A549 (cell line): ENCODE data around the gene SLC12A8. TPM values are rescaled to one million over a fixed set of nuclear protein-coding genes. Genes with fewer than 3 reads are reported as not detected.

Source experiments
- ATAC-seq, 2 experiments: fragments of 200-7000 bp in 1 of 2; fragments of >200 bp in 1 of 2; cut with Nextera tagmentation in 1 of 2; cut with Tn5 transposase in 1 of 2; 3 replicates each; pipeline versions ENCODE4 v1.8.0 to v1.9.1; 2018 to 2020; ENCODE audit warnings: mild to moderate bottlenecking in 1 of 2, moderate library complexity in 1 of 2
- CTCF ChIA-PET: fragments of 300-600 bp; sonication (Branson Sonifier 250); formaldehyde crosslinking; extraction: SDS; loops from one replicate; lab custom pipeline; 2021; ENCODE audit warnings: antibody characterized with exemption, inconsistent platforms; lab: Yijun Ruan, JAX
- POLR2A ChIA-PET: fragments of 350-600 bp; formaldehyde crosslinking; extraction: SDS; loops from one replicate; lab custom pipeline; 2021; ENCODE audit warnings: antibody characterized with exemption, inconsistent platforms; lab: Yijun Ruan, JAX
- DNase-seq, 2 experiments: peaks; one replicate each; pipeline versions ENCODE4 v3.0.0 to v3.0.0-alpha.2; 2011 to 2016; ENCODE audit warnings: low read depth in 1 of 2, low spot score in 1 of 2
- FAIRE-seq: peaks from 2 replicates; lab custom pipeline; 2011; peaks lifted over from hg19 to GRCh38; lab: Jason Lieb, UNC
- H3K27ac ChIP-seq, 2 experiments: fragments of >200 bp; sonication (Bioruptor Twin); formaldehyde crosslinking; 3 replicates each; pipeline ENCODE4 v1.5.1; 2016 to 2017
- H3K4me1 ChIP-seq: fragments of >200 bp; sonication (Bioruptor Twin); formaldehyde crosslinking; 3 replicates; pipeline ENCODE4 v1.6.1; 2016
- H3K4me2 ChIP-seq: fragments of >200 bp; sonication (Bioruptor Twin); formaldehyde crosslinking; 3 replicates; pipeline ENCODE4 v1.6.1; 2016
- H3K4me3 ChIP-seq: fragments of >200 bp; sonication (Bioruptor Twin); formaldehyde crosslinking; 3 replicates; pipeline ENCODE4 v1.5.1; 2016
- H3K9me3 ChIP-seq: fragments of >200 bp; sonication (Bioruptor Twin); formaldehyde crosslinking; 3 replicates; pipeline ENCODE4 v1.6.1; 2016
- ATOH8 ChIP-seq: fragments of 250-450 bp; sonication (Bioruptor Pico); IDR thresholded peaks from 2 replicates; pipeline ENCODE4 v1.5.0; 2020; ENCODE audit warnings: low read depth, mild to moderate bottlenecking, moderate library complexity
- CBX8 ChIP-seq: fragments of 200-600 bp; sonication (generic); IDR thresholded peaks from 2 replicates; pipeline ENCODE4 v1.6.1; 2016
- CEBPB ChIP-seq, 2 experiments: fragments of >200 bp in 1 of 2; sonication (Bioruptor Twin) in 1 of 2; formaldehyde crosslinking in 1 of 2; IDR thresholded peaks; 2 replicates each; pipeline ENCODE4 v1.6.1; 2012 to 2016
- CHD4 ChIP-seq: fragments of 200-600 bp; sonication (generic); IDR thresholded peaks from 2 replicates; pipeline ENCODE4 v1.6.1; 2016; ENCODE audit warnings: antibody characterized with exemption, mild to moderate bottlenecking, borderline replicate concordance
- EHF ChIP-seq: fragments of 250-450 bp; sonication (Bioruptor Pico); IDR thresholded peaks from 2 replicates; pipeline ENCODE4 v1.5.0; 2020; ENCODE audit warnings: mild to moderate bottlenecking
- FOSB ChIP-seq: fragments of 250-450 bp; sonication (Bioruptor Pico); IDR thresholded peaks from 2 replicates; pipeline ENCODE4 v1.5.0; 2020; ENCODE audit warnings: mild to moderate bottlenecking, moderate library complexity
- FOXS1 ChIP-seq: fragments of 250-450 bp; sonication (Bioruptor Pico); IDR thresholded peaks from 2 replicates; pipeline ENCODE4 v1.5.0; 2020; ENCODE audit warnings: mild to moderate bottlenecking, moderate library complexity
- GATA3 ChIP-seq: IDR thresholded peaks from 2 replicates; pipeline ENCODE4 v1.6.1; 2012; ENCODE audit warnings: borderline replicate concordance
- HOXB13 ChIP-seq: fragments of 250-450 bp; sonication (Bioruptor Pico); IDR thresholded peaks from 2 replicates; pipeline ENCODE4 v1.5.0; 2020; ENCODE audit warnings: low read depth, mild to moderate bottlenecking, moderate library complexity
- HOXB5 ChIP-seq: fragments of 250-450 bp; sonication (Bioruptor Pico); IDR thresholded peaks from 2 replicates; pipeline ENCODE4 v1.5.0; 2020; ENCODE audit warnings: mild to moderate bottlenecking, moderate library complexity
- MAZ ChIP-seq: fragments of 150-350 bp; IDR thresholded peaks from 2 replicates; pipeline ENCODE4 v1.6.1; 2014; ENCODE audit warnings: antibody characterized with exemption, low read depth, low read length, borderline replicate concordance
- NR3C1 ChIP-seq: fragments of >200 bp; sonication (Bioruptor Twin); formaldehyde crosslinking; IDR thresholded peaks from 3 replicates; pipeline ENCODE4 v1.6.1; 2017
- PHF8 ChIP-seq: fragments of 200-600 bp; sonication (generic); IDR thresholded peaks from 2 replicates; pipeline ENCODE4 v1.6.1; 2016; ENCODE audit warnings: low read depth, mild to moderate bottlenecking, antibody characterized with exemption, moderate library complexity, borderline replicate concordance
- POLR2AphosphoS2 ChIP-seq: conservative IDR thresholded peaks from 2 replicates; pipeline ENCODE4 v1.6.1; 2012; ENCODE audit warnings: low read length, improper control_type of control experiment, inconsistent platforms
- RAD21 ChIP-seq, 2 experiments: fragments of >200 bp in 1 of 2; sonication (Bioruptor Twin) in 1 of 2; formaldehyde crosslinking in 1 of 2; IDR thresholded peaks in 1 of 2; conservative IDR thresholded peaks in 1 of 2; 2 replicates in 1 of 2; 3 replicates in 1 of 2; pipeline ENCODE4 v1.6.1; 2012 to 2018; ENCODE audit warnings: inconsistent platforms in 1 of 2
- RNF2 ChIP-seq: fragments of 200-600 bp; sonication (generic); IDR thresholded peaks from 2 replicates; pipeline ENCODE4 v1.6.1; 2016; ENCODE audit warnings: low read depth, mild to moderate bottlenecking, antibody characterized with exemption, moderate library complexity, borderline replicate concordance
- TP53 ChIP-seq: fragments of 250-450 bp; sonication (Bioruptor Pico); IDR thresholded peaks from 2 replicates; pipeline ENCODE4 v1.5.0; 2021; ENCODE audit warnings: mild to moderate bottlenecking, moderate library complexity
- ZNF302 ChIP-seq: fragments of 250-450 bp; sonication (Bioruptor Pico); IDR thresholded peaks from 2 replicates; pipeline ENCODE4 v1.9.0; 2021; ENCODE audit warnings: inconsistent platforms, mild to moderate bottlenecking, moderate library complexity
- WGBS: methylation state at CpG from one replicate; pipeline ENCODE4 v1.1.6; 2017; ENCODE audit errors: missing lambda C conversion rate; 5-methylcytosine and 5-hydroxymethylcytosine counted together
- polyA plus RNA-seq, 4 experiments: library from polyadenylated mRNA; depleted of rRNA in 3 of 4; stranded (reverse); fragments of >200 nt; fragmentation: RNase III in 1 of 4; extraction: RNeasy Plus Mini Kit Qiagen cat#74134 plus additional on column Dnase treatment in 1 of 4; gene quantifications; 2 replicates in 3 of 4; 3 replicates in 1 of 4; pipeline ENCODE4 v1.2.3, GENCODE V29; 2011 to 2017
- TF ChIP-seq, protein P1 (sequence below): fragments of 450-650 bp; IDR thresholded peaks from 2 replicates; pipeline ENCODE4 v1.6.1; 2014; ENCODE audit warnings: antibody characterized with exemption
- TF ChIP-seq, protein P2 (sequence below): fragments of 250-450 bp; sonication (Bioruptor Pico); IDR thresholded peaks from 2 replicates; pipeline ENCODE4 v1.5.0; 2021; ENCODE audit warnings: mild to moderate bottlenecking, moderate library complexity, borderline replicate concordance

The SLC12A8 gene
- polyA plus RNA-seq, 2 of the 4 experiments (the other 2 are of a cell fraction) = 1.1 to 4.2 TPM

GRCh38 chr3:125148016-125148812 lies 64.3 kb downstream of the SLC12A8 start:
- FAIRE-seq (no peak), DNase-seq (no peak), ATAC-seq (no peak)
- ChIA-PET CTCF (no interaction called here), POLR2A (no interaction called here)
- Histone ChIP-seq H3K4me3 (no peak overlapping the region), H3K4me2 (no peak overlapping the region), H3K27ac (no peak overlapping the region), H3K4me1 (no peaks in the 10 kb centered on the region), H3K9me3 (no peaks in the 10 kb centered on the region)
- WGBS = 79% methylated on average over 7 of the region's 7 CpGs
- TF ChIP-seq CHD4 (no peak), TP53 (CRISPR knock-in tag) (no peak)
- TF ChIP-seq, protein P1, sequence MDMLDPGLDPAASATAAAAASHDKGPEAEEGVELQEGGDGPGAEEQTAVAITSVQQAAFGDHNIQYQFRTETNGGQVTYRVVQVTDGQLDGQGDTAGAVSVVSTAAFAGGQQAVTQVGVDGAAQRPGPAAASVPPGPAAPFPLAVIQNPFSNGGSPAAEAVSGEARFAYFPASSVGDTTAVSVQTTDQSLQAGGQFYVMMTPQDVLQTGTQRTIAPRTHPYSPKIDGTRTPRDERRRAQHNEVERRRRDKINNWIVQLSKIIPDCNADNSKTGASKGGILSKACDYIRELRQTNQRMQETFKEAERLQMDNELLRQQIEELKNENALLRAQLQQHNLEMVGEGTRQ = no peak

DNA sequence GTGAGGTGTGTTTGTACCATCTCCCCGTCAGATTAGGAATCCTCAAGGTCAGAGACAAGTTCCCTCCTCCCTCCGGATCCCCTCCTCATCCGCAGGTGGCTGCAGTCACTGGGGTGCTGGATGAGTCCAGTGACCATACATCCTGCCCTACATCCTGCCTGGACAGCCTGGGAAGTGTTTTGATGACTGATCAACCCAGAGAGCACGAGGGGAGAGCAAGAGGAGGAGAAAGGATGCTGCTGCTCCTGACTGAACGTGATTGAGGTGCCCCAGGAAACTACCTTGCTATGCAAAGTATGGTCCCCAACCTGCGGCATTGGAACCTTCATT lies 65.1 kb downstream of the SLC12A8 start:
- FAIRE-seq (no peak), DNase-seq (no peak), ATAC-seq (no peak)
- POLR2A ChIA-PET = no interaction called here
- WGBS = 68% methylated on average over 3 of the region's 6 CpGs
- Histone ChIP-seq H3K4me1 (no peaks in the 10 kb centered on the region), H3K4me2 (no peak overlapping the region), H3K27ac (no peak overlapping the region), H3K4me3 (no peak overlapping the region), H3K9me3 (no peaks in the 10 kb centered on the region)
- no peak for TF ChIP-seq ZNF302 (CRISPR knock-in tag)
- no peak for TF ChIP-seq PHF8
- no peak for TF ChIP-seq GATA3
- no peak for TF ChIP-seq CBX8
- TF ChIP-seq ATOH8 (CRISPR knock-in tag) = no peak
- no peak for TF ChIP-seq NR3C1
- no peak for TF ChIP-seq FOSB
- no peak for TF ChIP-seq MAZ
- TF ChIP-seq HOXB13 (CRISPR knock-in tag) = no peak
- TF ChIP-seq, protein P2, sequence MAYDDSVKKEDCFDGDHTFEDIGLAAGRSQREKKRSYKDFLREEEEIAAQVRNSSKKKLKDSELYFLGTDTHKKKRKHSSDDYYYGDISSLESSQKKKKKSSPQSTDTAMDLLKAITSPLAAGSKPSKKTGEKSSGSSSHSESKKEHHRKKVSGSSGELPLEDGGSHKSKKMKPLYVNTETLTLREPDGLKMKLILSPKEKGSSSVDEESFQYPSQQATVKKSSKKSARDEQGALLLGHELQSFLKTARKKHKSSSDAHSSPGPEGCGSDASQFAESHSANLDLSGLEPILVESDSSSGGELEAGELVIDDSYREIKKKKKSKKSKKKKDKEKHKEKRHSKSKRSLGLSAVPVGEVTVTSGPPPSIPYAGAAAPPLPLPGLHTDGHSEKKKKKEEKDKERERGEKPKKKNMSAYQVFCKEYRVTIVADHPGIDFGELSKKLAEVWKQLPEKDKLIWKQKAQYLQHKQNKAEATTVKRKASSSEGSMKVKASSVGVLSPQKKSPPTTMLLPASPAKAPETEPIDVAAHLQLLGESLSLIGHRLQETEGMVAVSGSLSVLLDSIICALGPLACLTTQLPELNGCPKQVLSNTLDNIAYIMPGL (CRISPR knock-in tag) = no peak
- TF ChIP-seq HOXB5 (CRISPR knock-in tag) = no peak
- TF ChIP-seq RNF2 = no peak
- no peak for TF ChIP-seq POLR2AphosphoS2
- TF ChIP-seq CEBPB (IDR thresholded peaks at IDR 0.05) = no peak
- TF ChIP-seq EHF (CRISPR knock-in tag) = no peak
- no peak for TF ChIP-seq CHD4
- no peak for TF ChIP-seq RAD21 (conservative IDR thresholded peaks at IDR 0.05 in 1 of 2, IDR thresholded peaks at IDR 0.05 in 1 of 2)
- no peak for TF ChIP-seq FOXS1 (CRISPR knock-in tag)
- CTCF ChIA-PET = no interaction called here
